COLO668 (cell line): ENCODE data around the gene ASCL1.

ENCODE experiments used
- DNase-seq: peaks from one replicate; lab custom pipeline; 2025; ENCODE audit not compliant: unreplicated experiment; lab: John Stamatoyannopoulos, UW

Gene ASCL1

GRCh38 chr12:102957339-102958050, at the start of gene ASCL1:
TSS of gene ASCL1 (plus strand) at chr12:102957674. CDS start at chr12:102958245, 571 bp downstream.
- DNase-seq, result peak; percentile 97

DNA sequence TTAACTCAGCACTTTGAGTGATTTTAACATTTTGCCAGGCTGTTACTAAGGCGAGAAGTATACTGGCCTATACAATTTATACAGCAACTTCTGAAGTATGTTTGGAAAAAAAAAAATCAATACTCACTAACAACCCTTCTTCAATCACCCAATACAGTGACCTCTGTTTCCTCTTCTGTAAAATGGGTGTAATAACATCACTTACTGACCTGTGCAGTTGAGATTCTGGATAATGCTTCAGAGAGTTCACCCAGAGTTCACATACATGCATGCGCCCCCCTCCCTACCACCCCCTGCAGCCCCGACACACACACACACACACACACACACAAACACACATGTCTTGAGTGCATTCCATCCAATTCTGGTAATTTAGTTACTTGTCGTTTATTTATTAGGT, 49.6 kb upstream of the ASCL1 start:
- no peak for DNase-seq

DNA sequence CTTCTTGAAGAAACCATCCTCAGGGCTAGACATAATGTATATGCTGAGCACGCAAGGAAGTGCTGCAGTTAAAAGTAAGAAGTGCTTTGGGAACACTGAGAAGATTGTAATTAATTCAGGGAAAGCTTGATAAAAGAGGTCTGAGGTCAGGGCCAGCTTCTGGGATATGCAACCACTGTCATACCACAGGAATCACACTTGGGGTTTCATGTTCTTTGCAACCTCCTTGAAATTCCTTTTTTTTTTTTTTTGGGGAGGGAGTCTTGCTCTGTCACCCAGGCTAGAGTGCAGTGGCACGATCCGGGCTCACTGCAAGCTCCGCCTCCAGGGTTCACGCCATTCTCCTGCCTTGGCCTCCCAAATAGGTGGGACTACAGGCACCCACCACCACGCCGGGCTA, 47.3 kb upstream of the ASCL1 start:
- DNase-seq, result no peak

DNA sequence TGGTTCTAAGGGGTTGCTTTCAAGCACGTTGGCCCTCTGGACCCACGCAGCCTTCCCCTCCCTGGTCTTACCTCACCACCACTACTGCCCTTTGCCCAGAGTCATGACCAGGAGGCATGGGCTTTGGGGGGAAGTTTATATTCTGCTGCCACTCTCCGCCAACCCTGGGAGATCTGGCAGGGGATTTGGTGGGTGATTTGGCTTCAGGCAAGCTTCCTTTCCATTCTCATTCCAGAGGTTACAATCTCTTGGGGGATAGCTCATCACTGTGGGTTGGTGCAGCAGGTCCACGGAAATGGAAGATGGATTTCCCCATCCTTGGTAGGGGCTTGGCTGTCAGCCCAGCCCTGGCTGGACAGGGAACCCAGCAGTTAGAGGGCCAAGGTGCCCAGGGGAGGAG, 46.7 kb upstream of the ASCL1 start:
- no peak for DNase-seq

GRCh38 chr12:102911320-102911719, 46.2 kb upstream of the ASCL1 start:
- DNase-seq, result no peak

DNA sequence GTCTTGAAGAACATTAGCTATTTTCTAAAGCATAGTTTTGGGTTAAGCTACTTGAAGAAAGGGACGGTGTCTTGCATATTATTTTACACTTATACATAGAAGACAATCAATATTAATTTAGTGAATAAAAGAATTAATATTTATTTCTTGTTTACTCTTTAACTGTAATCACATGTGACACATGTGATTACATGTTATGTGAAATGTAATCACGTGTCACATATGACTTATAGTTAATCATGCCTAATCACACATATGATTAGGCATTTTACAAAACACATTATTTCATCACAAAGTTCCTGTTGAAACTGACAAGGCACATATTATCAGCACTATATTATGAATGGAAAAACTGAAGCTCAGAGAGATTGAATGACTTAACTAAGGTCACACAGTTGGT, 45.2 kb upstream of the ASCL1 start:
- no peak for DNase-seq

- DNase-seq, result no peak
These were observed 43.8 kb upstream of the ASCL1 start for GRCh38 chr12:102913453-102914226.

DNA sequence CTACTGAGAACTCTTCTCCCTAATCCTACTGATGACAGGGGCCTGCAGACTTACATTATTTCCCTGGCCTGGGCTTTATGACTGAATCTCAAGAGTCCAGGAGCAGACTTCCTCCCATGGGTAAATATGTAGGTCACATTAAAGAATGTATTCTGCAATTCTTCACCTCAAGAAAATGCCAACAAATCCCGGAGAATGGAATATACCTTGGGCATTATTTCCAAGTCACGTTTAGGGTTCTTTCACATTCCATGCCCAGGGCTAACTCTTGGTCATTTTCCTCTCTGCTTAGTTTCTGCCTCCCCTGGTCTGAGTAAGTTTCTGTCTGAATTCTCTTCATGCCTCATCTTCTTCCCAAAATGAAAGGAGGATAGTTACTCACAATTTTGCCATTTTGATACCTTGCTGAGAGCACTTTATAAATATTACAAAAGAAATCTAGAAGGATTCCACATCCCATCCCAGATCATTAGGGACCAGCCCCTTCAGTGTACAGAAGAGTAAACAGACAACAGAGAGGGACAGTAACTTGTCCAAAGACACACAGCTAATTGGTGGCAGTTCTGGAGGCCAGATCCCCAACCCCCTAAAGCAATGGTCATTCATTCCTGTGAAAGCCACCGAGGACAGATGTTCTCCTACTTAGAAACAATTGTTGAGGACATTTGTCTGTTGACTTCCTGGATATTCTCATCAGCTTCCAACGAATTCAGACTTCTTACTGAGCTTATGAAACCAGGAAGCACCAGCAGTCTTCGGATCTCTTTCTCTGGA, 41.0 kb upstream of the ASCL1 start:
- DNase-seq, result no peak

GRCh38 chr12:102917026-102917787, 40.3 kb upstream of the ASCL1 start, which contains the start of gene PAH:
TSS of gene PAH (minus strand) at chr12:102917244. CDS start at chr12:102917130, 114 bp downstream.
- peak; percentile 38 for DNase-seq

DNA sequence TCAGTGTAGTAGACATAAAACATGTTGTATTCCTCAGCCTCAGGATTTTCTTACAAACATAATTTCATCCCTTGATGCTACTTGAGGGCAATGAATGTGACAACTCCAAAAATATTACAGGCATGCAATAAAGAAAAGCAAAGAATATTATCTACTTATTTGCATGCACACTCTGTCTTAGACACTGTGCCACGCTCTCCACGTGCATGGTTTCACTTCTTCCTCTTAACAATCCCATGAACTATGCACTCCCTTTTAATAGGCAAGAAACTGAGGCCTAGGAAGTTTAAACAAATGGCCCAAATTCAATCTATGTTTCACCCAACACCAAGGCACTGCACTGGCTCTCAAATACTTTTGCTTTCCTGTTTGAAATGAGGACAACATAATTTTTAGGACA, 38.6 kb upstream of the ASCL1 start:
- no peak for DNase-seq

- DNase-seq, result no peak
These were observed 37.2 kb upstream of the ASCL1 start for GRCh38 chr12:102920271-102920670.

DNA sequence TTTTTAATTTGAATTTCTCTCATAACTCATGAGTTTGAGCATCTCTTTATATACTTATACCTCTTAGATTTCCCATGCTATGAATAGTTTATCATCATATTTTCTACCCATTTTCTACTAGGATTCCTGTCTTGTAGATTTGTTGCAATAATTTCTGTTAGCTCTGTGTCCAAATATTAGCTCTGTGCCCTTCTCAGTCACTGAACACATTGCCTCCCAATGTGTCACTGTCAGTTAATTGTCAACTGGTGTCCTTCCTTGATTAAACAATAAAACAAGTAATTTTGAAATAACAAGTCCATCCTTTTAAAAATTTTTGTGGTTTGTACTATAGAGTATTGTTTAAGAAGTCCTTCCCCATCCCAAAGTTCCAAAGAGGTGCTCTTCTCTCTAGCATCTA, 36.2 kb upstream of the ASCL1 start:
- no peak for DNase-seq

GRCh38 chr12:102927220-102927619, 30.3 kb upstream of the ASCL1 start:
- no peak for DNase-seq

DNA sequence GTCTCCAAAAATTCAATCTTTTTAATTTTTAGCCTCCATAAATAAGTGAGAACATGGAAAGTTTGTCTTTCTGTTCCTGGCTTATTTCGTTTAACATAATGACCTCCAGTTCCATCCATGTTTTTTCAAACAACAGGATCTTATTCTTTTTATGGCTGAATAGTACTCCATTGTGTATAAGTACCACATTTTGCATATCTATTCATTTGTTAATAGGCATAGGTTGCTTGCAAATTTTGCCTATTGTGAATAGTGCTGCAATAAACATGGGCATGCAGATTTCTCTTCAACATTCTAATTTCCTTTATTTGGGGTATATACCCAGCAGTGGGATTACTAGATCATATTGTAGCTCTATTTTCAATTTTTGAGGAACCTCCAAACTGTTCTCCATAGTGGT, 24.3 kb upstream of the ASCL1 start:
- DNase-seq, result no peak

- DNase-seq, result no peak
These were observed 18.4 kb upstream of the ASCL1 start for GRCh38 chr12:102939059-102939458.

DNA sequence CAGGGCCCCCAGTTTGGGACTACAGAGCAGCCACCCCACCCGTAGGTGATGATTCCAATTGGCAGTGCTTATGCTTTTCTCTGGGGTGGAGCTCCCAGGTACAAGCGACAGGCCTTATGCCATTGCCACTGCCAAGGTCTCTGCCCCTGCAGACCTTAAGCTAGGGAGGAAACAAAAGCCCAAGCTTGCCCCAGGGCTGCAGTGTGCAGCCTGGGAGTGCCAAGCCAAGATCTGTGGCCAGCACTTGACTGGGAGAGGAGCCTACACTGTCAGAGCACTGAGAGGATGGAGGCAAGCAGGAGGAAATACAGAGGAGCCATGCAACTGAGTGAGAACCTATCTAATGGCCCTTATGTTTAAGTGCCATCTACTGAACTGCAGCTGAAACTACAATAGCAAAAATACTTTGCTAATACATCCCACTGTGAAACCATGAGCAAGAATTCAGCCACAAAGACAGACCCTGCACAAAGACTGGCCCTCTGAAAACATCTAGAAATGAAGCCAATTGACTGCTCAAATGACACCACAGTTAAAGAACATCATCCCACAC, 17.7 kb upstream of the ASCL1 start:
- DNase-seq, result no peak

- DNase-seq, result no peak
These were observed 11.4 kb upstream of the ASCL1 start for GRCh38 chr12:102946042-102946441.

- peak; percentile 78 for DNase-seq
These were observed 8.5 kb upstream of the ASCL1 start for GRCh38 chr12:102948941-102949352.

GRCh38 chr12:102950107-102950949, 7.1 kb upstream of the ASCL1 start:
- DNase-seq, result peak; percentile 96
